GM12878 (cell line): ENCODE measurements around the gene FBXO5. TPM values are rescaled to one million over a fixed set of nuclear protein-coding genes. Genes with fewer than 3 reads are reported as not detected.

Experiments
- BACH1 ChIP-seq: fragments of 450-650 bp; IDR thresholded peaks from 2 replicates; pipeline ENCODE4 v1.6.1; 2017; ENCODE audit warnings: mild to moderate bottlenecking, borderline replicate concordance
- DPF2 ChIP-seq: fragments of 450-650 bp; IDR thresholded peaks from 2 replicates; pipeline ENCODE4 v1.6.1; 2017; ENCODE audit warnings: mild to moderate bottlenecking
- FOS ChIP-seq: IDR thresholded peaks from 3 replicates; pipeline ENCODE4 v1.6.1; 2011; ENCODE audit warnings: borderline replicate concordance; ENCODE audit not compliant: insufficient read length; ENCODE audit errors: extremely low read depth
- JUND ChIP-seq: IDR thresholded peaks from 2 replicates; pipeline ENCODE4 v1.6.1; 2012; ENCODE audit warnings: low read depth, mild to moderate bottlenecking, low read length, improper control_type of control experiment, moderate library complexity
- SIN3A ChIP-seq: IDR thresholded peaks from 2 replicates; pipeline ENCODE4 v1.6.1; 2012; ENCODE audit warnings: low read depth, low read length, improper control_type of control experiment
- polyA plus RNA-seq, 11 experiments: library from polyadenylated mRNA; depleted of rRNA in 4 of 11; unstranded in 6 of 11; stranded (reverse) in 5 of 11; fragments of >200 nt; fragmentation: Nextera tagmentation in 4 of 11; fragmentation: Illumina TruSeq in 1 of 11; extraction: Ambion mirVana in 4 of 11; extraction: Trizol in 1 of 11; gene quantifications; 1 replicate in 1 of 11; 2 replicates in 10 of 11; pipeline versions ENCODE4 v1.2.1 to v1.2.3, GENCODE V29; 2011 to 2016; ENCODE audit warnings: inconsistent platforms in 2 of 11, missing spikeins in 2 of 11, low read depth in 1 of 11
- total RNA-seq, 4 experiments: library from RNA; depleted of rRNA in 3 of 4; stranded (reverse); fragments of >200 nt in 3 of 4; fragmentation: Illumina TruSeq in 1 of 4; extraction: Trizol in 1 of 4; gene quantifications; 2 replicates each; pipeline versions ENCODE4 v1.2.1 to v1.2.3, GENCODE V29; 2013 to 2021
- TF ChIP-seq, protein P1 (sequence below): fragments of 450-650 bp; IDR thresholded peaks from 2 replicates; pipeline ENCODE4 v1.6.1; 2017; ENCODE audit warnings: mild to moderate bottlenecking, moderate library complexity
- TF ChIP-seq, protein P2 (sequence below): fragments of 450-650 bp; IDR thresholded peaks from 2 replicates; pipeline ENCODE4 v1.6.1; 2018; ENCODE audit warnings: mild to moderate bottlenecking, low read depth, moderate library complexity; ENCODE audit not compliant: partially characterized antibody
- TF ChIP-seq, protein P3 (sequence below): IDR thresholded peaks from 2 replicates; pipeline ENCODE4 v1.6.1; 2011; ENCODE audit warnings: mild to moderate bottlenecking, low read depth, low read length, moderate library complexity; ENCODE audit not compliant: insufficient replicate concordance

Gene FBXO5
- total and polyA plus RNA-seq, 10 of the 15 experiments (the other 5 are each of a cell fraction or from before 2014, with no cell fraction given) = 13.6 to 62.2 (median 37.7) TPM

DNA sequence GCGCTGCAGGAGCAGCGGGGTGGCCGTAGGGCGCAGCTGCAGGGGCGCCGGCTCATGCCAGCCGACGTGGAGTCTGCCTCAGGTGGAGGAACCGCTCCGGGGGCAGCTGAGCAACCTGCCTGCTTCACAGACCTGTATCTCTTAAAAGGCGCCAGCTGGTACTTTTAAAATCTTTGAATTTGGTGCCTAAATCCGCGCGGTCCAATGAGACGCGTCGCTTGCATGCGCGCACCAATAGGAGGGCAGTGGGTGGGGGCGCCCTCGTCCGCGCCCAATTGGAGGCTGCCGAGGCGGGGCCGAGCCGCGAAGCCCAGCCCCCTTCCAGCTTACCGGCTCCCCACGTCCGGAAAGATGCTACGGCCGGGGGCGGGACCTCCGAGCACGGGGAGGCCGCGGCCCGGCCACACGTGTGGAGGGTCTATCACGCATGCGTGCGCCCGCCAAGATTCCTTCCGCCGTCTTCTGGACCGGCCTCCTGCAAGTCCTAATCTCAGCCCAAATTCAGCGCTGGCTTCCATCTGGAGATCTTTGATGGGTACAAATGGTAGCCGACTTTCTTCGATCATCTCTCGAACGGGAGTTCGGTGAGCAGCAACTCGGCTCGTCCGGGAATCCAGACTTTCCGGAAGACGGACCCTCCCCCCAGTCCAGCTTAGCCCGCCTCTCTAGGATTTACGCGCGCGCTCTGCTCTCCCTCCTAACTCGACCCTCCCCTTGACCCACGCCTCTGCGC is at the start of gene FBXO5 (continued):
- TF ChIP-seq JUND (no peak), BACH1 (peak; percentile 37; the same call in 1 of the 2 replicates), DPF2 (no peak), SIN3A (peak; percentile 100), FOS (peak; percentile 93)
- TF ChIP-seq, protein P1, sequence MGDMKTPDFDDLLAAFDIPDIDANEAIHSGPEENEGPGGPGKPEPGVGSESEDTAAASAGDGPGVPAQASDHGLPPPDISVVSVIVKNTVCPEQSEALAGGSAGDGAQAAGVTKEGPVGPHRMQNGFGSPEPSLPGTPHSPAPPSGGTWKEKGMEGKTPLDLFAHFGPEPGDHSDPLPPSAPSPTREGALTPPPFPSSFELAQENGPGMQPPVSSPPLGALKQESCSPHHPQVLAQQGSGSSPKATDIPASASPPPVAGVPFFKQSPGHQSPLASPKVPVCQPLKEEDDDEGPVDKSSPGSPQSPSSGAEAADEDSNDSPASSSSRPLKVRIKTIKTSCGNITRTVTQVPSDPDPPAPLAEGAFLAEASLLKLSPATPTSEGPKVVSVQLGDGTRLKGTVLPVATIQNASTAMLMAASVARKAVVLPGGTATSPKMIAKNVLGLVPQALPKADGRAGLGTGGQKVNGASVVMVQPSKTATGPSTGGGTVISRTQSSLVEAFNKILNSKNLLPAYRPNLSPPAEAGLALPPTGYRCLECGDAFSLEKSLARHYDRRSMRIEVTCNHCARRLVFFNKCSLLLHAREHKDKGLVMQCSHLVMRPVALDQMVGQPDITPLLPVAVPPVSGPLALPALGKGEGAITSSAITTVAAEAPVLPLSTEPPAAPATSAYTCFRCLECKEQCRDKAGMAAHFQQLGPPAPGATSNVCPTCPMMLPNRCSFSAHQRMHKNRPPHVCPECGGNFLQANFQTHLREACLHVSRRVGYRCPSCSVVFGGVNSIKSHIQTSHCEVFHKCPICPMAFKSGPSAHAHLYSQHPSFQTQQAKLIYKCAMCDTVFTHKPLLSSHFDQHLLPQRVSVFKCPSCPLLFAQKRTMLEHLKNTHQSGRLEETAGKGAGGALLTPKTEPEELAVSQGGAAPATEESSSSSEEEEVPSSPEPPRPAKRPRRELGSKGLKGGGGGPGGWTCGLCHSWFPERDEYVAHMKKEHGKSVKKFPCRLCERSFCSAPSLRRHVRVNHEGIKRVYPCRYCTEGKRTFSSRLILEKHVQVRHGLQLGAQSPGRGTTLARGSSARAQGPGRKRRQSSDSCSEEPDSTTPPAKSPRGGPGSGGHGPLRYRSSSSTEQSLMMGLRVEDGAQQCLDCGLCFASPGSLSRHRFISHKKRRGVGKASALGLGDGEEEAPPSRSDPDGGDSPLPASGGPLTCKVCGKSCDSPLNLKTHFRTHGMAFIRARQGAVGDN = no peak
- TF ChIP-seq, protein P2, sequence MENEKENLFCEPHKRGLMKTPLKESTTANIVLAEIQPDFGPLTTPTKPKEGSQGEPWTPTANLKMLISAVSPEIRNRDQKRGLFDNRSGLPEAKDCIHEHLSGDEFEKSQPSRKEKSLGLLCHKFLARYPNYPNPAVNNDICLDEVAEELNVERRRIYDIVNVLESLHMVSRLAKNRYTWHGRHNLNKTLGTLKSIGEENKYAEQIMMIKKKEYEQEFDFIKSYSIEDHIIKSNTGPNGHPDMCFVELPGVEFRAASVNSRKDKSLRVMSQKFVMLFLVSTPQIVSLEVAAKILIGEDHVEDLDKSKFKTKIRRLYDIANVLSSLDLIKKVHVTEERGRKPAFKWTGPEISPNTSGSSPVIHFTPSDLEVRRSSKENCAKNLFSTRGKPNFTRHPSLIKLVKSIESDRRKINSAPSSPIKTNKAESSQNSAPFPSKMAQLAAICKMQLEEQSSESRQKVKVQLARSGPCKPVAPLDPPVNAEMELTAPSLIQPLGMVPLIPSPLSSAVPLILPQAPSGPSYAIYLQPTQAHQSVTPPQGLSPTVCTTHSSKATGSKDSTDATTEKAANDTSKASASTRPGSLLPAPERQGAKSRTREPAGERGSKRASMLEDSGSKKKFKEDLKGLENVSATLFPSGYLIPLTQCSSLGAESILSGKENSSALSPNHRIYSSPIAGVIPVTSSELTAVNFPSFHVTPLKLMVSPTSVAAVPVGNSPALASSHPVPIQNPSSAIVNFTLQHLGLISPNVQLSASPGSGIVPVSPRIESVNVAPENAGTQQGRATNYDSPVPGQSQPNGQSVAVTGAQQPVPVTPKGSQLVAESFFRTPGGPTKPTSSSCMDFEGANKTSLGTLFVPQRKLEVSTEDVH = no peak
- TF ChIP-seq, protein P3, sequence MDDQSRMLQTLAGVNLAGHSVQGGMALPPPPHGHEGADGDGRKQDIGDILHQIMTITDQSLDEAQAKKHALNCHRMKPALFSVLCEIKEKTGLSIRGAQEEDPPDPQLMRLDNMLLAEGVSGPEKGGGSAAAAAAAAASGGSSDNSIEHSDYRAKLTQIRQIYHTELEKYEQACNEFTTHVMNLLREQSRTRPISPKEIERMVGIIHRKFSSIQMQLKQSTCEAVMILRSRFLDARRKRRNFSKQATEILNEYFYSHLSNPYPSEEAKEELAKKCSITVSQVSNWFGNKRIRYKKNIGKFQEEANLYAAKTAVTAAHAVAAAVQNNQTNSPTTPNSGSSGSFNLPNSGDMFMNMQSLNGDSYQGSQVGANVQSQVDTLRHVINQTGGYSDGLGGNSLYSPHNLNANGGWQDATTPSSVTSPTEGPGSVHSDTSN = no peak
